HepG2 (cell line): Measurements from ENCODE around the gene KCNAB1. TPM values are rescaled to one million over a fixed set of nuclear protein-coding genes. Genes with fewer than 3 reads are reported as not detected.

Experiments
- ATAC-seq: fragments of 200-7000 bp; cut with Tn5 transposase; 3 replicates; pipeline ENCODE4 v1.9.1; 2020; ENCODE audit warnings: mild to moderate bottlenecking, moderate library complexity
- BruUV-seq: library from RNA; stranded (reverse); fragments of 400-500 nt; replicated peaks from 2 replicates; lab custom pipeline; 2021; lab: Mats Ljungman, UMichigan
- CTCF ChIA-PET: fragments of 300-600 bp; formaldehyde crosslinking; extraction: SDS; loops from one replicate; lab custom pipeline; 2021; ENCODE audit warnings: low total read pairs, inconsistent platforms, low intra/inter-chr PET ratio; lab: Yijun Ruan, JAX
- POLR2A ChIA-PET: fragments of 350-600 bp; sonication (Branson Sonifier 250); formaldehyde crosslinking; loops from one replicate; lab custom pipeline; 2020; ENCODE audit warnings: antibody characterized with exemption, inconsistent platforms; lab: Yijun Ruan, JAX
- DNase-seq: peaks from one replicate; pipeline ENCODE4 v3.0.0-alpha.2; 2015; ENCODE audit warnings: low spot score
- FAIRE-seq: peaks from 3 replicates; lab custom pipeline; 2011; peaks lifted over from hg19 to GRCh38; lab: Jason Lieb, UNC
- H2AFZ ChIP-seq: one replicate; pipeline ENCODE4 v1.6.1; 2011; ENCODE audit warnings: low read length, inconsistent platforms
- H3K27ac ChIP-seq: fragments of 300-600 bp; 3 replicates; pipeline ENCODE4 v1.8.0; 2011; ENCODE audit warnings: mixed run types, mild to moderate bottlenecking, mixed read lengths, low read length, inconsistent platforms; ENCODE audit not compliant: insufficient read depth; ENCODE audit errors: extremely low read length
- H3K27me3 ChIP-seq, 2 experiments: fragments of 200-600 bp in 1 of 2; 2 replicates in 1 of 2; 3 replicates in 1 of 2; pipeline versions ENCODE4 v1.6.0 to v1.8.0; 2011; ENCODE audit warnings: low read length in 2 of 2, mild to moderate bottlenecking in 2 of 2, moderate library complexity in 2 of 2, inconsistent platforms in 1 of 2; ENCODE audit not compliant: insufficient read depth in 2 of 2, control insufficient read depth in 1 of 2
- H3K36me3 ChIP-seq, 2 experiments: fragments of 200-600 bp in 1 of 2; replicated peaks in 1 of 2; 2 replicates in 1 of 2; 3 replicates in 1 of 2; pipeline versions ENCODE4 v1.5.1 to v1.8.0; 2011; ENCODE audit warnings: low read length in 2 of 2, inconsistent platforms in 1 of 2; ENCODE audit not compliant: insufficient read depth in 2 of 2, control insufficient read depth in 1 of 2
- H3K4me1 ChIP-seq: 2 replicates; pipeline ENCODE4 v1.5.1; 2012; ENCODE audit warnings: low read length, inconsistent platforms; ENCODE audit not compliant: insufficient read depth
- H3K4me2 ChIP-seq: 2 replicates; pipeline ENCODE4 v1.6.0; 2011; ENCODE audit warnings: low read depth, low read length, inconsistent platforms
- H3K4me3 ChIP-seq, 3 experiments: fragments of 200-600 bp in 1 of 3; sonication (generic), shearing (Covaris generic) in 1 of 3; replicated peaks in 1 of 3; 2 replicates each; pipeline ENCODE4 v1.5.1; 2011 to 2016; ENCODE audit warnings: low read length in 3 of 3, inconsistent platforms in 2 of 3, low read depth in 2 of 3, mild to moderate bottlenecking in 2 of 3, control low read depth in 1 of 3, mixed read lengths in 1 of 3; ENCODE audit not compliant: insufficient read depth in 1 of 3
- H3K79me2 ChIP-seq: one replicate; pipeline ENCODE4 v1.6.1; 2011; ENCODE audit warnings: low read length, inconsistent platforms; ENCODE audit not compliant: insufficient read depth
- H3K9ac ChIP-seq: 2 replicates; pipeline ENCODE4 v1.6.0; 2011; ENCODE audit warnings: mild to moderate bottlenecking, low read depth, low read length, inconsistent platforms; ENCODE audit not compliant: insufficient read depth
- H3K9me3 ChIP-seq: 2 replicates; pipeline ENCODE4 v1.5.1; 2012; ENCODE audit warnings: mild to moderate bottlenecking, low read length
- H4K20me1 ChIP-seq: 2 replicates; pipeline ENCODE4 v1.6.0; 2011; ENCODE audit warnings: inconsistent platforms, mild to moderate bottlenecking, low read length, moderate library complexity; ENCODE audit not compliant: insufficient read depth
- DMTF1 ChIP-seq: sonication (generic); formaldehyde crosslinking; IDR thresholded peaks from 2 replicates; pipeline ENCODE4 v1.4.0; 2020; ENCODE audit warnings: mild to moderate bottlenecking, missing genetic modification reagents
- E2F1 ChIP-seq: sonication (generic); formaldehyde crosslinking; IDR thresholded peaks from 2 replicates; pipeline ENCODE4 v1.5.0; 2020; ENCODE audit warnings: missing genetic modification reagents
- HMGXB4 ChIP-seq, 2 experiments: sonication (generic) in 1 of 2; formaldehyde crosslinking in 1 of 2; IDR thresholded peaks; 2 replicates each; pipeline versions ENCODE4 v1.4.0 to v1.6.1; 2018 to 2020; ENCODE audit warnings: missing genetic modification reagents in 2 of 2, borderline replicate concordance in 1 of 2, low read depth in 1 of 2, mild to moderate bottlenecking in 1 of 2, missing biosample characterization in 1 of 2
- HNF4A ChIP-seq: sonication (generic); formaldehyde crosslinking; IDR thresholded peaks from 2 replicates; pipeline ENCODE4 v1.4.0; 2020; ENCODE audit warnings: missing genetic modification reagents
- PAWR ChIP-seq: sonication (generic); formaldehyde crosslinking; IDR thresholded peaks from 2 replicates; pipeline ENCODE4 v1.4.0; 2020; ENCODE audit warnings: missing genetic modification reagents, mild to moderate bottlenecking, borderline replicate concordance
- PHF5A ChIP-seq: IDR thresholded peaks from one replicate; pipeline ENCODE4 v1.6.1; 2018; ENCODE audit warnings: low read depth, missing genetic modification reagents; ENCODE audit not compliant: unreplicated experiment
- ZNF431 ChIP-seq: sonication (generic); formaldehyde crosslinking; IDR thresholded peaks from 2 replicates; pipeline ENCODE4 v1.9.0; 2022; ENCODE audit warnings: missing genetic modification reagents, low read depth, mild to moderate bottlenecking, borderline replicate concordance
- ZNF563 ChIP-seq: sonication (generic); formaldehyde crosslinking; IDR thresholded peaks from 2 replicates; pipeline ENCODE4 v1.8.0; 2022; ENCODE audit warnings: mild to moderate bottlenecking, moderate library complexity, missing genetic modification reagents
- ZNF891 ChIP-seq: sonication (generic); formaldehyde crosslinking; IDR thresholded peaks from 2 replicates; pipeline ENCODE4 v1.5.0; 2020; ENCODE audit warnings: mild to moderate bottlenecking, missing genetic modification reagents
- WGBS: methylation state at CpG from one replicate; pipeline ENCODE4 v1.1.6; 2017; ENCODE audit warnings: low lambda C conversion rate; 5-methylcytosine and 5-hydroxymethylcytosine counted together
- in situ Hi-C: cut with HindIII; loops from 2 replicates; pipeline ENCODE4 v1.10.0; 2017; ENCODE audit warnings: low pct_unique_long_range_greater_than_20kb; ENCODE audit not compliant: extremely low pct_ligation_motif_present
- intact Hi-C: fragments of 100-400 bp; cut with micrococcal nuclease; formaldehyde crosslinking; loops from one replicate; pipeline ENCODE4 v1.10.0; 2022; ENCODE audit not compliant: unreplicated experiment
- polyA plus RNA-seq, 8 experiments: library from polyadenylated mRNA; depleted of rRNA in 3 of 8; stranded (reverse) in 7 of 8; unstranded in 1 of 8; fragments of >200 nt; fragmentation: Illumina TruSeq in 4 of 8; extraction: Trizol in 4 of 8; gene quantifications; 2 replicates each; pipeline versions ENCODE4 v1.2.1 to v1.2.3, GENCODE V29; 2011 to 2016; ENCODE audit warnings: low read depth in 4 of 8, missing spikeins in 1 of 8, mixed read lengths in 1 of 8; ENCODE audit not compliant: insufficient read depth in 1 of 8
- total RNA-seq, 5 experiments: library from RNA; depleted of rRNA; stranded (reverse); fragments of >200 nt; fragmentation: Illumina TruSeq; extraction: Trizol; gene quantifications; 2 replicates each; pipeline ENCODE4 v1.2.3, GENCODE V29; 2016; ENCODE audit warnings: low read depth in 1 of 5

KCNAB1 gene
- total and polyA plus RNA-seq, 2 of the 13 experiments (the other 11 are each of a cell fraction or from before 2014, with no cell fraction given), result not detected

GRCh38 chr3:156093964-156094363, 26.4 kb upstream of the KCNAB1 start:
- no peak for ATAC-seq
- CTCF ChIA-PET, result no interaction called here
- FAIRE-seq, result no peak

GRCh38 chr3:156094391-156094790, 26.0 kb upstream of the KCNAB1 start:
- Histone ChIP-seq H3K4me3 (no peak overlapping the region), H3K9me3 (no peaks in the 10 kb centered on the region), H3K79me2 (no peaks in the 10 kb centered on the region), H2AFZ (no peak overlapping the region), H4K20me1 (no peaks in the 10 kb centered on the region), H3K9ac (no peak overlapping the region), H3K4me2 (peak overlapping the region; percentile 23; the same call in 1 of the 2 replicates), H3K4me1 (peaks cover 6% of the 10 kb centered on the region), H3K27me3 (no peaks in the 10 kb centered on the region), H3K27ac (no peak overlapping the region), H3K36me3 (no peaks in the 10 kb centered on the region)
- ChIA-PET POLR2A (no interaction called here), CTCF (no interaction called here)
- ATAC-seq, result no peak
- intact Hi-C loops (no loop called here), in situ Hi-C loops (no loop called here)
- WGBS, result 18% methylated on average over 2 of the region's 2 CpGs
- DNase-seq, result no peak
- no TSS peak for BruUV-seq
- no peak for FAIRE-seq
- TF ChIP-seq E2F1 (CRISPR knock-in tag) (no peak), ZNF891 (CRISPR knock-in tag) (no peak), PHF5A (CRISPR knock-in tag) (no peak), HMGXB4 (CRISPR knock-in tag; IDR thresholded peaks at IDR 0.05; ENCODE audit: borderline replicate concordance in 1 of 2, low read depth in 1 of 2) (no peak), ZNF563 (CRISPR knock-in tag) (no peak), ZNF431 (CRISPR knock-in tag) (no peak), PAWR (CRISPR knock-in tag) (no peak)

More at GRCh38 chr3:156093964-156094363, 26.4 kb upstream of the KCNAB1 start:
- H3K4me1 ChIP-seq, result peaks cover 6% of the 10 kb centered on the region
- 13% methylated on average over 7 of the region's 7 CpGs for WGBS
- H3K9me3 ChIP-seq, result no peaks in the 10 kb centered on the region
- no peaks in the 10 kb centered on the region for H3K27me3 ChIP-seq
- H3K36me3 ChIP-seq, result no peaks in the 10 kb centered on the region
- H4K20me1 ChIP-seq, result no peaks in the 10 kb centered on the region
- H3K9ac ChIP-seq, result no peak overlapping the region
- no peak overlapping the region for H3K4me3 ChIP-seq
- in situ Hi-C loops, result no loop called here
- H3K27ac ChIP-seq, result no peak overlapping the region
- POLR2A ChIA-PET, result no interaction called here
- no peak for DNase-seq
- TF ChIP-seq HNF4A (CRISPR knock-in tag), result peak; percentile 16; the same call in 1 of the 2 replicates
- TF ChIP-seq DMTF1 (CRISPR knock-in tag), result no peak
- TF ChIP-seq, all 625 proteins: peak for 1
- no peaks in the 10 kb centered on the region for H3K79me2 ChIP-seq
- BruUV-seq, result no TSS peak
- no peak overlapping the region for H2AFZ ChIP-seq
- peak overlapping the region; percentile 23; the same call in 1 of the 2 replicates for H3K4me2 ChIP-seq
- intact Hi-C loops, result no loop called here
